K562 (cell line): ENCODE results near the gene CYP4F12. TPM values are rescaled to one million over a fixed set of nuclear protein-coding genes. Genes with fewer than 3 reads are reported as not detected.

ENCODE experiments used
- CBFA2T2 ChIP-seq: fragments of 450-650 bp; conservative IDR thresholded peaks from 2 replicates; pipeline ENCODE4 v1.6.1; 2017; ENCODE audit warnings: mild to moderate bottlenecking
- ETV1 ChIP-seq: fragments of 450-650 bp; conservative IDR thresholded peaks from 2 replicates; pipeline ENCODE4 v1.6.1; 2016; ENCODE audit warnings: missing genetic modification characterization, control low read depth, low read depth, missing compliant biosample characterization
- JUND ChIP-seq, 2 experiments: IDR thresholded peaks; 2 replicates in 1 of 2; 3 replicates in 1 of 2; pipeline ENCODE4 v1.6.1; 2011; ENCODE audit warnings: borderline replicate concordance in 2 of 2, low read depth in 2 of 2, low read length in 2 of 2, improper control_type of control experiment in 1 of 2, missing biosample characterization in 1 of 2, missing genetic modification characterization in 1 of 2, missing genetic modification reagents in 1 of 2
- MAFG ChIP-seq: fragments of 450-650 bp; conservative IDR thresholded peaks from 2 replicates; pipeline ENCODE4 v1.6.1; 2016; ENCODE audit warnings: missing genetic modification characterization, missing compliant biosample characterization
- MEIS2 ChIP-seq: fragments of 450-650 bp; IDR thresholded peaks from 2 replicates; pipeline ENCODE4 v1.6.1; 2014; ENCODE audit warnings: mild to moderate bottlenecking; ENCODE audit not compliant: partially characterized antibody
- MYC ChIP-seq, 2 experiments: fragments of 250-450 bp in 1 of 2; sonication (Bioruptor Pico) in 1 of 2; IDR thresholded peaks; 2 replicates each; pipeline versions ENCODE4 v1.5.1 to v1.6.1; 2012 to 2021; ENCODE audit warnings: low read depth in 2 of 2, borderline replicate concordance in 1 of 2, improper control_type of control experiment in 1 of 2, low read length in 1 of 2, mild to moderate bottlenecking in 1 of 2, moderate library complexity in 1 of 2
- MYNN ChIP-seq, 2 experiments: sonication (generic); formaldehyde crosslinking in 1 of 2; IDR thresholded peaks; 2 replicates each; pipeline versions ENCODE4 v1.5.0 to v1.6.1; 2016 to 2020; ENCODE audit warnings: antibody characterized with exemption in 1 of 2, missing genetic modification reagents in 1 of 2
- NFE2 ChIP-seq: IDR thresholded peaks from 2 replicates; pipeline ENCODE4 v1.6.1; 2014; ENCODE audit warnings: antibody characterized with exemption, low read depth
- PRMT5 ChIP-seq: sonication (generic); formaldehyde crosslinking; IDR thresholded peaks from 2 replicates; pipeline ENCODE4 v1.5.0; 2020; ENCODE audit warnings: missing genetic modification reagents
- PURB ChIP-seq: sonication (generic); formaldehyde crosslinking; IDR thresholded peaks from 2 replicates; pipeline ENCODE4 v1.9.0; 2021; ENCODE audit warnings: low read depth, mild to moderate bottlenecking, missing genetic modification reagents
- RCOR1 ChIP-seq, 2 experiments: IDR thresholded peaks; 2 replicates each; pipeline ENCODE4 v1.6.1; 2012; ENCODE audit warnings: low read depth in 2 of 2, low read length in 2 of 2, borderline replicate concordance in 1 of 2, improper control_type of control experiment in 1 of 2
- SMARCA4 ChIP-seq: fragments of 450-650 bp; IDR thresholded peaks from 2 replicates; pipeline ENCODE4 v1.6.1; 2016
- SMARCE1 ChIP-seq: fragments of 450-650 bp; IDR thresholded peaks from 2 replicates; pipeline ENCODE4 v1.7.1; 2016; ENCODE audit warnings: mild to moderate bottlenecking
- ZEB2 ChIP-seq: fragments of 450-650 bp; IDR thresholded peaks from 2 replicates; pipeline ENCODE4 v1.6.1; 2016
- polyA plus RNA-seq, 8 experiments: library from polyadenylated mRNA; depleted of rRNA in 4 of 8; stranded (reverse) in 5 of 8; unstranded in 3 of 8; fragments of >200 nt; fragmentation: Nextera tagmentation in 2 of 8; fragmentation: Illumina TruSeq in 1 of 8; extraction: Ambion mirVana in 2 of 8; extraction: Trizol in 1 of 8; gene quantifications; 2 replicates each; pipeline versions ENCODE4 v1.2.1 to v1.2.3, GENCODE V29; 2011 to 2014; ENCODE audit warnings: inconsistent platforms in 1 of 8, missing spikeins in 1 of 8
- total RNA-seq, 7 experiments: library from RNA; depleted of rRNA in 6 of 7; stranded (reverse); fragments of >200 nt in 6 of 7; fragmentation: Illumina TruSeq in 2 of 7; extraction: Trizol in 2 of 7; gene quantifications; 2 replicates each; pipeline versions ENCODE4 v1.2.1 to v1.2.3, GENCODE V29; 2011 to 2021; ENCODE audit warnings: low replicate concordance in 1 of 7
- TF ChIP-seq, protein P1 (sequence below): fragments of 450-650 bp; IDR thresholded peaks from 2 replicates; pipeline ENCODE4 v1.6.1; 2017; ENCODE audit warnings: mild to moderate bottlenecking, moderate library complexity
- TF ChIP-seq, protein P2 (sequence below): sonication (generic); formaldehyde crosslinking; IDR thresholded peaks from 2 replicates; pipeline ENCODE4 v1.8.1; 2022; ENCODE audit warnings: missing genetic modification reagents
- TF ChIP-seq, protein P3 (sequence below): IDR thresholded peaks from 2 replicates; pipeline ENCODE4 v1.6.1; 2011; ENCODE audit warnings: borderline replicate concordance, low read depth, mild to moderate bottlenecking, moderate library complexity, low read length; ENCODE audit not compliant: insufficient read depth, poor library complexity, severe bottlenecking
- TF ChIP-seq, protein P4 (sequence below): fragments of 200-800 bp; sonication (Bioruptor generic); IDR thresholded peaks from 2 replicates; pipeline ENCODE4 v1.6.1; 2017; ENCODE audit warnings: missing genetic modification characterization, missing compliant biosample characterization

CYP4F12 gene
- total and polyA plus RNA-seq, 9 of the 15 experiments (the other 6 are each of a cell fraction or from before 2014, with no cell fraction given) = not detected

DNA sequence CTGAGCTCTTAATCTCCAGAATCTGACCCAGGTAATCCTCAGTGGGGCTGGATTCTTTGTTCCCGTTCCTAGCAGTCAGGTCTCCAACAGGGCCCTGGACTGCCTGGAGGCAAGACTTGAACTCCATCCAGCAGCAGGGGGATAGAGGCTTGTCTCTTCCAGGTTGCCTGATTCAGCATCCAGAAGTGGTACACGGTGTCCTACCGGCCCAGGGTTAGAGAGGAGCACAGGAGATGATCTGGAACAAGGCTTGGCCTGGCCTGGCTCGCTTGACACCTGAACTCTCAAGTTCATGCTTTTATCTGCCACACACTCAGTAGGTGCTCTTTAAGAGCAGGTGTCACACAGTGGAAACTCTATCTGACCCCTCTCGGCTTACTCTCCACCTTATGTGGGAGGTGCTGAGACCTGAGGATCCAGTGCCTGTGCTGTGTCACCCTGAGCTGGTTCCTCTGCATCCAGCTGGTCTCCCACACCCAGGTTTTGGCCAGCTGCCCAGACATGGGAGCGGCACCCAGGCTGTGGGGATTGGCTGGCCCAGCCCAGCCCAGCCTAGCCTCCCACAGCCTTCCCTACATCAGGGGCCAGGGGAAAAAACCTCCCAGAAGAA lies 32.5 kb upstream of the CYP4F12 start, which contains the start of gene CYP4F3 (continued):
- TF ChIP-seq, protein P1, sequence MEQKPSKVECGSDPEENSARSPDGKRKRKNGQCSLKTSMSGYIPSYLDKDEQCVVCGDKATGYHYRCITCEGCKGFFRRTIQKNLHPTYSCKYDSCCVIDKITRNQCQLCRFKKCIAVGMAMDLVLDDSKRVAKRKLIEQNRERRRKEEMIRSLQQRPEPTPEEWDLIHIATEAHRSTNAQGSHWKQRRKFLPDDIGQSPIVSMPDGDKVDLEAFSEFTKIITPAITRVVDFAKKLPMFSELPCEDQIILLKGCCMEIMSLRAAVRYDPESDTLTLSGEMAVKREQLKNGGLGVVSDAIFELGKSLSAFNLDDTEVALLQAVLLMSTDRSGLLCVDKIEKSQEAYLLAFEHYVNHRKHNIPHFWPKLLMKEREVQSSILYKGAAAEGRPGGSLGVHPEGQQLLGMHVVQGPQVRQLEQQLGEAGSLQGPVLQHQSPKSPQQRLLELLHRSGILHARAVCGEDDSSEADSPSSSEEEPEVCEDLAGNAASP = no peak
- TF ChIP-seq, protein P2, sequence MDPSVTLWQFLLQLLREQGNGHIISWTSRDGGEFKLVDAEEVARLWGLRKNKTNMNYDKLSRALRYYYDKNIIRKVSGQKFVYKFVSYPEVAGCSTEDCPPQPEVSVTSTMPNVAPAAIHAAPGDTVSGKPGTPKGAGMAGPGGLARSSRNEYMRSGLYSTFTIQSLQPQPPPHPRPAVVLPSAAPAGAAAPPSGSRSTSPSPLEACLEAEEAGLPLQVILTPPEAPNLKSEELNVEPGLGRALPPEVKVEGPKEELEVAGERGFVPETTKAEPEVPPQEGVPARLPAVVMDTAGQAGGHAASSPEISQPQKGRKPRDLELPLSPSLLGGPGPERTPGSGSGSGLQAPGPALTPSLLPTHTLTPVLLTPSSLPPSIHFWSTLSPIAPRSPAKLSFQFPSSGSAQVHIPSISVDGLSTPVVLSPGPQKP = no peak
- TF ChIP-seq MYNN (IDR thresholded peaks at IDR 0.05) (peak; percentile 86), MYNN (CRISPR knock-in tag; IDR thresholded peaks at IDR 0.05) (no peak), SMARCE1 (peak; percentile 45; the same call in 1 of the 2 replicates), NFE2 (peak; percentile 91), CBFA2T2 (peak; percentile 26), ZEB2 (peak; percentile 76; the same call in 1 of the 2 replicates), MEIS2 (no peak), RCOR1 (IDR thresholded peaks at IDR 0.05; ENCODE audit: borderline replicate concordance in 1 of 2, low read depth in 2 of 2, low read length in 2 of 2) (peak in 1 of 2 experiments; percentile 41; a peak in 1 of 4 replicates), PURB (CRISPR knock-in tag) (no peak), MYC (IDR thresholded peaks at IDR 0.05; ENCODE audit: low read depth, low read length) (no peak), MYC (CRISPR knock-in tag; IDR thresholded peaks at IDR 0.05; ENCODE audit: borderline replicate concordance, low read depth) (no peak), MAFG (tag) (peak; percentile 72), SMARCA4 (peak; percentile 34; the same call in 1 of the 2 replicates), JUND (IDR thresholded peaks at IDR 0.05; ENCODE audit: borderline replicate concordance, low read depth, low read length) (peak; percentile 57; the same call in 1 of the 2 replicates), JUND (tag; IDR thresholded peaks at IDR 0.05; ENCODE audit: borderline replicate concordance, low read depth, low read length) (peak; percentile 14; the same call in 1 of the 3 replicates), ETV1 (tag) (no peak), PRMT5 (CRISPR knock-in tag) (no peak)
- TF ChIP-seq, protein P3, sequence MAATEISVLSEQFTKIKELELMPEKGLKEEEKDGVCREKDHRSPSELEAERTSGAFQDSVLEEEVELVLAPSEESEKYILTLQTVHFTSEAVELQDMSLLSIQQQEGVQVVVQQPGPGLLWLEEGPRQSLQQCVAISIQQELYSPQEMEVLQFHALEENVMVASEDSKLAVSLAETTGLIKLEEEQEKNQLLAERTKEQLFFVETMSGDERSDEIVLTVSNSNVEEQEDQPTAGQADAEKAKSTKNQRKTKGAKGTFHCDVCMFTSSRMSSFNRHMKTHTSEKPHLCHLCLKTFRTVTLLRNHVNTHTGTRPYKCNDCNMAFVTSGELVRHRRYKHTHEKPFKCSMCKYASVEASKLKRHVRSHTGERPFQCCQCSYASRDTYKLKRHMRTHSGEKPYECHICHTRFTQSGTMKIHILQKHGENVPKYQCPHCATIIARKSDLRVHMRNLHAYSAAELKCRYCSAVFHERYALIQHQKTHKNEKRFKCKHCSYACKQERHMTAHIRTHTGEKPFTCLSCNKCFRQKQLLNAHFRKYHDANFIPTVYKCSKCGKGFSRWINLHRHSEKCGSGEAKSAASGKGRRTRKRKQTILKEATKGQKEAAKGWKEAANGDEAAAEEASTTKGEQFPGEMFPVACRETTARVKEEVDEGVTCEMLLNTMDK = no peak
- TF ChIP-seq, protein P4, sequence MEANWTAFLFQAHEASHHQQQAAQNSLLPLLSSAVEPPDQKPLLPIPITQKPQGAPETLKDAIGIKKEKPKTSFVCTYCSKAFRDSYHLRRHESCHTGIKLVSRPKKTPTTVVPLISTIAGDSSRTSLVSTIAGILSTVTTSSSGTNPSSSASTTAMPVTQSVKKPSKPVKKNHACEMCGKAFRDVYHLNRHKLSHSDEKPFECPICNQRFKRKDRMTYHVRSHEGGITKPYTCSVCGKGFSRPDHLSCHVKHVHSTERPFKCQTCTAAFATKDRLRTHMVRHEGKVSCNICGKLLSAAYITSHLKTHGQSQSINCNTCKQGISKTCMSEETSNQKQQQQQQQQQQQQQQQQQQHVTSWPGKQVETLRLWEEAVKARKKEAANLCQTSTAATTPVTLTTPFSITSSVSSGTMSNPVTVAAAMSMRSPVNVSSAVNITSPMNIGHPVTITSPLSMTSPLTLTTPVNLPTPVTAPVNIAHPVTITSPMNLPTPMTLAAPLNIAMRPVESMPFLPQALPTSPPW = peak; percentile 45; the same call in 1 of the 2 replicates
